ENCODE measurements around the gene CAMTA1.

Gene CAMTA1

GRCh38 chr1:7234471-7234755, 449.2 kb downstream of the CAMTA1 start:
- TF ChIP-seq CSRNP3 (CRISPR knock-in tag; IDR thresholded peaks at IDR 0.05) (no peak), POU6F1 (CRISPR knock-in tag; IDR thresholded peaks at IDR 0.05; ENCODE audit: borderline replicate concordance, low read depth) (no peak), CSDC2 (CRISPR knock-in tag; IDR thresholded peaks at IDR 0.05) (no peak), ARNTL (CRISPR knock-in tag; IDR thresholded peaks at IDR 0.05; ENCODE audit: borderline replicate concordance, low read depth) (no peak), CREB5 (CRISPR knock-in tag; IDR thresholded peaks at IDR 0.05; ENCODE audit: low read depth) (no peak), ZC3H10 (CRISPR knock-in tag; IDR thresholded peaks at IDR 0.05) (no peak), ZFP30 (CRISPR knock-in tag; IDR thresholded peaks at IDR 0.05) (no peak), ZNF8 (CRISPR knock-in tag; IDR thresholded peaks at IDR 0.05) (no peak), ZNF565 (CRISPR knock-in tag; conservative IDR thresholded peaks at IDR 0.05; ENCODE audit: low read depth) (no peak), ISL1 (CRISPR knock-in tag; IDR thresholded peaks at IDR 0.05) (no peak), ZFP3 (CRISPR knock-in tag; IDR thresholded peaks at IDR 0.05) (no peak), ESRRG (CRISPR knock-in tag; IDR thresholded peaks at IDR 0.05) (no peak)
- no peak for ATAC-seq

GRCh38 chr1:7235871-7236517, 450.7 kb downstream of the CAMTA1 start:
- TF ChIP-seq GLIS3 (CRISPR knock-in tag; IDR thresholded peaks at IDR 0.05) (no peak), POU6F1 (CRISPR knock-in tag; IDR thresholded peaks at IDR 0.05; ENCODE audit: borderline replicate concordance, low read depth) (no peak), ESRRG (CRISPR knock-in tag; IDR thresholded peaks at IDR 0.05) (no peak)
- ATAC-seq, result no peak

GRCh38 chr1:7236844-7237515, 451.7 kb downstream of the CAMTA1 start:
- TF ChIP-seq PATZ1 (CRISPR knock-in tag; IDR thresholded peaks at IDR 0.05; ENCODE audit: borderline replicate concordance) (no peak), OSR1 (CRISPR knock-in tag; IDR thresholded peaks at IDR 0.05) (no peak), GLIS3 (CRISPR knock-in tag; IDR thresholded peaks at IDR 0.05) (no peak), ARNTL (CRISPR knock-in tag; IDR thresholded peaks at IDR 0.05; ENCODE audit: borderline replicate concordance, low read depth) (no peak), SNAI2 (CRISPR knock-in tag; IDR thresholded peaks at IDR 0.05) (no peak)

GRCh38 chr1:7247158-7247557, 461.9 kb downstream of the CAMTA1 start:
- no peak for ATAC-seq
- TF ChIP-seq ZC3H10 (CRISPR knock-in tag; IDR thresholded peaks at IDR 0.05) (no peak), CSRNP3 (CRISPR knock-in tag; IDR thresholded peaks at IDR 0.05) (no peak), POU6F1 (CRISPR knock-in tag; IDR thresholded peaks at IDR 0.05; ENCODE audit: borderline replicate concordance, low read depth) (no peak), BACH2 (CRISPR knock-in tag; IDR thresholded peaks at IDR 0.05; ENCODE audit: borderline replicate concordance) (no peak), ZNF8 (CRISPR knock-in tag; IDR thresholded peaks at IDR 0.05) (no peak), ARNTL (CRISPR knock-in tag; IDR thresholded peaks at IDR 0.05; ENCODE audit: borderline replicate concordance, low read depth) (no peak), CSDC2 (CRISPR knock-in tag; IDR thresholded peaks at IDR 0.05) (no peak), ZNF70 (CRISPR knock-in tag; IDR thresholded peaks at IDR 0.05) (no peak), PPARA (CRISPR knock-in tag; IDR thresholded peaks at IDR 0.05; ENCODE audit: borderline replicate concordance) (no peak), RARB (CRISPR knock-in tag; IDR thresholded peaks at IDR 0.05) (no peak), ISL1 (CRISPR knock-in tag; IDR thresholded peaks at IDR 0.05) (no peak), ZNF565 (CRISPR knock-in tag; conservative IDR thresholded peaks at IDR 0.05; ENCODE audit: low read depth) (no peak), SNAI2 (CRISPR knock-in tag; IDR thresholded peaks at IDR 0.05) (no peak), OSR1 (CRISPR knock-in tag; IDR thresholded peaks at IDR 0.05) (no peak), ZFP30 (CRISPR knock-in tag; IDR thresholded peaks at IDR 0.05) (no peak)

More at GRCh38 chr1:7236844-7237515, 451.7 kb downstream of the CAMTA1 start:
- no peak for ATAC-seq
